Activated CD4-positive, alpha-beta T cell treated with anti-CD3 and anti-CD28 coated beads for 1 hour (primary cell): ENCODE data around the gene CHKA.

Experiments
- DNase-seq: peaks from one replicate; pipeline ENCODE4 v3.0.0-alpha.2; 2020

CHKA gene

DNA sequence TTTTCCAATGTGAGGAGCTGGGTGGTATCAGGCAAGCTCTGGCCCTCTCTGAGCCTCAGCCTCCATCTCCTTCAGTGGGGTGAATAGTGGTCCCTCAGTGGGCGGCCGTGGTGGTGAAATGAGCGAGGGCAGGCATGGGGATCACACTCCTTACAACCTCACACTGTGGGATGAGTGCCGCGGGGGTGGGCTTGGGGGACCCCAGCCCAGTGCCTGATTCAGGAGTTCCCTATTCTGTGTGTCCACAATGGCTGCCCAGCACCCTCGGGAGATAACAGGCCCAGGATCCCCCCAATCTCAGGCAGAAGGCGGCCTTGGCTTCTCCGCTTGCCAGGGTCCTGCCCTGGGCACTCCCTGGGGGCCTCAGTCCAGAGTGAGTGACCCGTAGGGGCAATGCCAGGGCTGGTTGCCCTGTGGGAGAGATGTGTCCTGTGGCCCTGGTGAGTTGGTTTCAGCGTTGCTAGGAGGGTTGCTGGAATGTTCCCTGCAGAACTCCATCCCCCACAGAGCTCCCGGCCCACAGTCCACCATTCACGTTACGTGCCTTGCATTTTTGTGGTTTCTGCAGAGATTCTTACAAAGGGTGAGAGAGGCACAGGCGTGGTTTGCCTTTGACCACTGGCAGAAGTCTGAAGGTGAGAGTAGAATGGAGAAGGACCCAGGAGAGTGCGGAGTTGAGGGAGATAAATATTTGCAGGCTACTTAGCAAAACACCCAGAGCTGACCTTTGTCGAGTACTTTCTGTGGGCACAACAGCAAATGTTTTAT lies 108.2 kb downstream of the CHKA start:
- no peak for DNase-seq

DNA sequence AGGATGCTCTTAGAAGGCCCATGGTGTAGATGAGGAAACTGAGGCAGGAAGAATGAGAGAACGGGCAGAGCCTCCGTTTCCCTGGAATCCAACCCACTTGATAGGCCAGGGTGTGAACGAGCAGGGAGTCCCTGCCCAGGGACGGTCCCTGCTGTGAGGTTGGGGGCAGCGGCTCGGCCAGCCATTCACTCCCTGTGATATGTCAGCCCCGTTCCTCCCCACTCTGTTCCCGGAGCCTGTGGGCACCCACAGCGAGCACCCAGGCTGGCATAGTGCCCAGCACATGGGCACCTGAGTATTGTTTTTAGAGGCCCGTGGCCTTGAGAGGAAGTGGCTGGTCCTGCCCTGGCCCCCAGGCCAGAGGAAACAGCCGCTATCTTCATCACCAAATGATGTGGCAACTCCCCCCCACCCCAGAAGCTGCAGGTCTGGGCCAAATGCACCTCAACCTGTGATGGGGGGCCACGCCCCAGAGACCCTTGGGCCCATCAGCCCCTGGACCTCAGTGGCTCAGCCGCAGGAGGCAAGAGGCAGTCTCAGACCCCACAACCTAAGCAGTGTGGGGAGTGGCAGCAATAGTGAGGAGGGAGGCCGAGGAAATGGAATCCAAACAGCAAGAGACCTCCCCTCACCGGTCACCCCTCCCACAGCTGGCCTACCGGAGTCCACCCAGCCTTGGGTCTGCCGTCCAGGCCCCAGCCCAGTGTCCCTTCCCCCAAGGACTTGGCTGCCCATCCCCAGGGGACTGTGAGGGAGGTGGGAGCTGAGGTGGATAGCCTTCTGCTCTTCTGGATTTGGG lies 108.9 kb downstream of the CHKA start:
- DNase-seq: no peak

DNA sequence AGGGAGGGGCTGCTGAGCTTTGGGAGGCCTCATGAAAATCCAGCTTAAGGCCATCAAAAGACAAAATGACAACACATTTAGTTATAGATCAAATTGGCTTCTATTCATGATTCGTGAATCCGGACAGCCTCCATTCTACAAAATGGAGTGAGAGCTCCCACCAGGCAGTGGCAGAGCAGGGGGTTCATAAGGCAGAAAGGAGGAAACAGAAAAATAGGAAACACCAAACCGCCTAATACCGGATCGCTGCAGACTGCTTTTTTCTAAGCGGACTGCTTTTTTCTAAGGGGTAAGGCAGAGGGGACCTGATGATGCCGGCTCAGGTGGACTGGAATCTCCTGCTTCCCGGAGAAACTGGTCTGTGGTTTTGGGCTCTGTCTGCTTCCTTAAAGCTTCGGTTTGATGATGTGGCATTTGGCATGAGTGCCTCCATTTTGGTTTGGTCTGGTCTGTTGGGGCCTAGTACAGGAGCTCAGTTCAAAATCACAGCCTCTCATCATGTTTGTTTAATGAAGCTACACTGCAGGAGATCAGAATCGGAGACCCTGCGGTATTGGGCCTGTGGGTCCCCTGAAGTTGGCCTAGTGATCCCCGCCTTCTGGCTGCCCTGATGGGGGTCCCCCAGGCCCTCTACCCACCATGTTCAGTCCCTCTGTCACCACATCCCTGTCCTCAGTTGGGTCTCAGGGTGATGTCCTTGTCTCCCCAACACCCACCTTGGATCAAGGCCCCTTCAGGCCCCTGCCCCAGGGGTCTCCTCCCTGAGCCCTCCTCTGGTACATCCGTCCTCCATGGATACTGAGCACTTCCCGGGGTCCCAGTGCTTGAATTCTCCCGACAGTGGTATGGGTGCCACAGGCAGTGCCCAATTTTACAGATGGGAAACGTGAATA lies 109.9 kb downstream of the CHKA start:
- no peak for DNase-seq

DNA sequence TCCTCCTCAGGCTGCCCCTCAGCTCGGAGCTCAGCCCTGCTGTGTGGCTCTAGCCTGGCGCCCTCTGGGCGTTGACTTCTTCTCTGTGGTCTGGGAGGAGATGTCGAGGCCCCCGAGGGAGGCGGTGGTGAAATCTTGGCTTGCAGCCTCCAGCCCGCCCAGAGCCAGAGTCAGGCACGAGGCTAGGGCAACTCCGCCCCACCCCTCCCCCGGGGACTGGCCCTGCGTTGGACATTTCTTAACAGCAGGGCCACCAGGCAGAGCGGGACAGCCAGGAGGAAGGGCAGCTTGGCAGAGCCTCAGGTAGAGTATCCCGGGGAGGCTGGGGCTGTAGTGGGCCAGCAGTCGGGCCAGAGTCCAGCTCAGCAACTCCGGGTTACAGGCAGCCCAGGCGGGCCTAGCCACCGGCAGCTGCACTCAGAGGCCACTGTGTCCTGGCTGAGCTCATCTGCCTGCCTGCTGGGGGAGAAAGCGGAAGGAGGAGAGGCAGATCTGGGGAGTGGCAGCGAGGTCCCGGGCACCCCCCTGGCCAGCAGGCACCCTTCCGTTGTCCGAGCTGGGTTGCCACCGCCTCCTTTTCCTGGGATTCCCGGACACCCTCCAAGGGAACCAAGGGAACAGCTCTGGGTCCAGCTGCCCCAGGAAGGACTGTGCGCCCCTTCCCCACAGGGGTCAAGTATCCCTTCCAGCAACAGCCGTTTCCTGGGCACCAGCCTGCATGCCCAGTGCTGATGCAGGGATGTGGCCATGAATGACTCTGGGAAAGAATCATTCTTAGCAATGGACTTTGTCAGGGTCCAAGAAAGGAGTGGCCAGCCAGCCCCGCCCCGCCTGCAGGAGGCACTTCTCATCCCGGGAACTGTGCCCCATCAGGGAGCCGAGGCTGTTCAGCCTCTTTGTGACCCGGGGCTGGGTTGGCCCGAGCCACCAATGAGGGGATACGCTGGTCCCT lies 110.8 kb downstream of the CHKA start, which contains the start of gene ALDH3B1:
ALDH3B1 (plus strand) TSS at position 238 of the 952 bp plus-strand sequence. CDS start 4,971 bp downstream, outside the sequence.
- DNase-seq: no peak

DNA sequence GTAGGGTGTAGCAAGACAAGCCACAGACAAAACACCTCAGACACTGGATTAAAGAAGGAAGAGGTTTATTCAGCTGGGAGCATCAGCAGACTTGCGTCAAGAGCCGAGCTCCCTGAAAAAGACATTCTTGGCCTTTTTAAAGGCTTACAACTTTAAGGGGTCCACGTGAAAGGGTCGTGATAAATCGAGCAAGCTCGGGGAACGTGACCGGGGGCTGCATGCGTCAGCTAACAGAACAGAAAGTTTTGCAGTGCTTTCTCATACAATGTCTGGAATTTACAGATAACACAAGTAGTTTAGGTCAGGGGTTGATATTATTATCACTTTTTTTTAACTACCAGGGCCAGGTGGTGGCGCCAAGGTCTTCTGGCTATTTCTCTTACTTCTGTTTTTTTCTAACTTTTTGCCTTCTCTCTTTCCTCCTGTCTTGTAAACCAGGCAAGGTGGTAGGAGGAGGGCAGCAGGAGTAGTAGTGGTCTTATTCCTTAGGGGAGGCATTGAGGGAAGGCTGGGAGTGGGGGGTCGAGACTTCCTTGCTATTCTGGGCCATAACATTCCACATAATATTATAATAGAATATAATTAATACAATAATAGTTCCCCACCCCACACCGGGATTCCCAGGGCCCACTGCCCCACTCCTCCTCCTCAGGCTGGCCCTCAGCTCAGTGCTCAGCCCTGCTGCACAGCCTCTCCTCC lies 111.6 kb downstream of the CHKA start:
- no peak for DNase-seq

DNA sequence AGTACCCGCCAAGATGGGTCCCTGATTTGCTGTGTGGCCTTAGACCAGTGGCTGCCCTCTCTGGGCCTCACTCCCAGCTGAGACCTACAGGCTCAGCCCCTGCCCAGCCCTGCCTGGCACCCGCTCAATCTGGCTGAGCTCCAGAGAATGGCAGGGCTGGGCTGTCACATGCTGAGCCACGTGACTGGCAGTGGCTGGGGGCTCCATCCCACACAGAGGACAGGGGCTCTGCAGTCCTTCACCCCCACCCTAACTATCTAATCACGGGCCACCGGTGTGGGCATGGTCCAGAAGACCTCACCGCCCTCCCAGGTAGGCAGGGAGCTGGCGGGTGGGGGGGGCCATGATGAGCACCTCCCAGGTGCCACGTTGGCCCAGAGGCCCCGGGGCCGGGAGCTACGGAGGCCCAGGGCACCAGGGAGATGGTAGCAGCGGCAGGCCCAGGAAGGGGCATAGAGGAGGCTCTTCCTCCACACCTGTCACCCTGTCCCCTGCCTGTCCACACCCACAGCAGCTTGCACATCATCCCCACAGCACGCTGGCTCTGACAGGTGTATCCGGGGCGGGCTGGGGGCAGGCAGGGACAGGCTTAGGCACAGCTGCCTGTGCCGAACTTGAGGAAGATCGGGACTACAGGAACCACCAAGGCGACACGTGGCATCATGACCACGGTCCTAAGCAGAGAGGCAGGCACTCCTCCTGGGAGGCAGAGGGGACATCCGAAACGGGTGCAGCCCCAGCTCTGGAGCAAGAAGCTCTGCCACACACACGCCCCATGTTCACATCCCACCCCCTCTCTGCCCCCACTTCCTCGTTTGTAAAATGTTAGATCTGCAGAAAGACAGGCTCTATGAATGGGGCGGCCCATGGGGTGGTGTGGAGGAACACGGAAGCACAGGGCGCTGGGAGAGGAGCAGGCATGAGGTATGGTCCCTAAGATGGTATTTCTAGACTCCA lies 112.5 kb downstream of the CHKA start:
- no peak for DNase-seq

DNA sequence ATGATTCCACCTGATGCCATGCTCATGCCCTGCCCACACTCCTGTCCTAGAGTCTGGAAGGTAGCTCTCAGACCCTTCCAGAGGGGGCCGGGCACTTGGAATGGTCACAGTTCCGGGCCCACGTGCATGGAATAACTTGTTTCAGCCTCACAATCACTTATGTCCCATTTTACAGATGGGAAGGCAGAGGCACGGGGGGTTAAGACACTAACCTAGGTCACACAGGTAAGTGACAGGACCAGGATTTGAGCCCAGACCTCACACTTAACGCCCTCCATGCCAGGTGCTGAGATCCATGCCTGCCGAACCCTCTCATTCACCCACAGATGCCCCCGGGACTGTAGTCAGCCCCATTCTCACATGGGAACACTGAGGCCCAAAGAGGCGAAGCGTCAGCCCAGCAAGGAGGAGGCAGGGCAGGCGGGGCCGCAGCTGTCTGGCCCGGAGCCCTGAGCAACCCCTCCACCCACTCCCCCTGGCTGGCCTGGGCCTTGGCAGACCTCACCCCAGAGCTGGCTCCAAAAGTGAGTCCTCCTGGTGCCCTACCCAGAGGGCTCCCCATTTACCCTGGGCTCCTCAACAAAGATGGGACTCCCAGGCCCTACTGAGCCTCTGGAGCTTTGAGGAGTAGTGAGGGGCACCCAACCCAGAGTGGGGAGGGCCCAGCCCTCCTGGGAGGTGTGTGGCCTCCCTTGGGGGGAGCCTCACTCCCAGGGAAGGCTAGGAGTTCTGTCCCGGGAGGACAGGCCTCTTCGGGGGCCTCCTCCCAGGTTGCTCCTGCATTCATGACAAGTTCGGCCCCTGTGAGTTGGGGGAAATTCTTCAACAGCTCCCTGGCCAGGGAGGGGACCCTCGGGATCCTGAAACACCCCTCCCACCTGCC lies 113.4 kb downstream of the CHKA start:
- DNase-seq: no peak

DNA sequence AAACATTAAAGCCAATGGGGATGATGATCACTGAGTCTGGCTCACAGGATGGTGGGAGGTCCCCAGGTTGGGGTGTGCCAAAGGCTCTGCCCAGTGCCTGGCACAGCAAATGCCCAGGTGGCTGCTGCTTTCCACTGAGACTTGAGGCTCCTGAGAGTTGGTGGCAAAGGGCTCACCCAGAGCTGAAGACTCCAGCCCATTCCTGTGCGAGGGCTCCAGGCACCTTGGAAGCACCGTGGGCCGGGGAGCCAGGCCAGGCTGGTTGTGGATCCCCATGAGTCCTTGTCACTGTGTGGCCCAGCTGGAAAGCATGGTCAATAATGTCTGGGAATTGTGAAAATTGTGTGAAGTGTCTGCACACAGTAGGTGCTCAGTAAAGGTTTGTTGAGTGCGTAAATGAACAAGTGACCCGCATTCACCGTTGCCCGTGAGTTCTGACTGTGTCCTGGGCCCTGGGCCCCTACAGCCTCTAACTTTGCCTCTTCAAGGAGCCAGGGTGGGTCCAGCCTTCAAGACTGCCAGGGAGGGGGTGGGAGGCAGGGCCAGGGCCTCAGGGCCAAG lies 114.5 kb downstream of the CHKA start:
- DNase-seq: no peak

DNA sequence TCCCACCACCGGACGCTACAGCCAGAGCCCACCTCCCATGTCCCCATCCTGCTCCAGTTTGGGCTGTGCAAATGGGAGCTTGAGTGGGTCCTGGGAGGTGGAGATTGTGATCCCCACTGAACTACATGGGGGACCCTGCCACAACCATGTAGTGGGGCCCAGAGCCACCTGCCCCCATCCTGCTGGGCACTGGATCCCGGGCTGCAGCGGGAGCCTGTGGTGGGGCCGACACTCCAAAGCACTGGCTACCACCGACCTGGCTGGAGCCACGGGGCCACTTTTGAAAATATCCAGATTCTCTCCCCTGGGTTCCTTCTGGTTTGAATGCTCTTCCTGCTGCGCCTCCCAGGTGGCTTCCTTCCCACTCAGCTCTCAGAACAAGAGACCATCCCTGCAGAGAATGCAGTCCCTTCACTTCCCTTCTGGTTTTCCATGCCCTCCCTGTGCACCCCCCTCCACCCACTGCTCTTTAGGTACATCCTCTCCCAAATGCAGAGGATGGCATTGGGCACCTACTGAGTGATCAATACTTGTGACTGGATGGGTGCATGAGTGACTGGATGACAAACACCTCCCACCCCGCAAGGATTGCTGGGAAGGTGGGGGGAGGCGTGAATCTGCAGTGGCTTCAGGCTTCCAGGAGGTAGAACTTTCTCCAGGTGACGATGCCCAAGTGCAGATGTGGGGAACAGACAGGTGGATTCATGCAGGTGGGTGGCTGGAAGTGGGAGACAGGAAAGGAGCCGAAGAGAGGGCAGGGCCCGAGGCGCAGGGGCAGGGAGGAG lies 116.4 kb downstream of the CHKA start:
- DNase-seq: no peak

DNA sequence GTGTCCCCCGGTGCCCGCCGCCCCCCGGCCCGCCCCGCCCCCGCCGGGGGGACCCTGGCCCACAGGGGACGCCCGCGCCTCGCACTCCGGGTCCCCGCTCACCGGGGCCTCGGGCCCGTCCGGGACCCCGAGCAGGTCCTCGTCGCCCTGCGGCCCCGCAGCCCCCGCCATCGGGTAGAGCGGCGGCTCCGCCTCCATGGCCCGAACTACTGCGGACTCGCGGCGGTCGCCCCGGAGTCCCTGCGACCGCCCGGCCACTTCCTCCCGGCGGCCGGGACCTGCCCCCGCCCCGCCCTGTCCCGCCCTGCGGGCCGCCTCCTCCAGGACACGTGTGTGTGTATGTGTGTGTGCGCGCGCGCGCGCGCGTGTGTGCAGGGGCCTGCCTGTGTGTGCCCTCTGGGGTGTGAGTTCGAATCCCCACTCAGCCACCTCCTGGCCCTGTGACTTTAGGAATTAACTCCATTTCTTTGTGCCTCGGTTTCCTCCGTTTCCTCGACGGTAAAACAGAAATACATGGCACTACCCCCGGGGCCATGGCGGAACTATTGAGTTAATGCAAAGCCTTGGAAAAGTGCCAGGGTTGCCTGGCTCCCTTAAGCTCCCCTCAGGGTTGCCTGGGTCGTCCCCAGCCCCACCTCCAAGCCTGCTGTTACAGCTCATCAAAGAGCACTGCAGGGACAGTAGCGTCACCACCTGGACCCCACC lies 117.2 kb downstream of the CHKA start, which contains the start of gene UNC93B1:
UNC93B1 (minus strand) TSS at position 252 of the 705 bp plus-strand sequence; CDS start at position 198, 54 bp downstream.
- DNase-seq: peak; percentile 66

DNA sequence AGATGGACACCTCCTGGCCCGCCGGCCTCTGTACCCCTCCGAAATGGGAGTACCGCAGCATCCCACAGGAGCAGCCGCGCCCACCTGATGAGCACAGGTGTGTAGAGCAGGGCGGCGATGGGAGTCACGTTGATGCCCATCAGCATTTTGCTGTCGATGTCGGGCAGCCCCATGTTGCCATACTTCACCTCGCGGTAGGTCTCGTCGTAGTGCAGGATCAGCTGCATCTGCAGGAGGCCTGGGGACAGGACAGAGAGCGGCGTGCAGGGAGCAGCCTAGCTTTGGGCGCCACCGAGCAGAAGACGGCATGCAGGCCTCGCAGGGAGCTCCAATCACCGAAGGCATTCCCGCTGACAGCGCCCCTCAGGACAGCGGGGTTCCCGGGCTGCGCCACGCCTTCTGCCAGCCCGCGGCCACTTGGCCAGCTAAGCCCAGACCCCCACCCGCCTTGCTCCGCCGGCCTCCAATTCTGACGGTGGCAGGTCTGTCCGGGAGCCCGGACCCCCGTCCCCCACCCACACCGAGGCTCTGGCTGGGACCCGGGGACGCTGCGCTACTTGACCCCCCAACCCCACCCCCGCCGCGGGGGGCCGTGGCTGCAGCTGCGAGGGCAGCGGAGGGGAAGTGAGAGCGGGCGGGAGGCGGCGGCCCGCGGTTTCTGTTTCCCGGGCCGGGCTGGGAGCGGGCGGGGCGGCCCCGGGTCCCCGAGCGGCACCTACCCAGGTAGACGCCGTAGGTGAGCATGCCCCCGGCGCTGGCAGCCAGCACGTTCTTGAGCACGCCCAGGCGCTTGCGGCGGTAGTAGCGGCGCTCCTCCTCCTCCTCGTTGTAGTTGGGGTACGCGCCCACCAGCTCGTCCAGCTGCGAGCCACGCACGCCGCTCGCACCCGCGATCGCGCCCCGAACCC lies 118.0 kb downstream of the CHKA start:
- peak; percentile 38 for DNase-seq
